ENCODE measurements around the gene OLFML2A.
A peak's percentile ranks its signal among the peaks of the same experiment; 100 is the strongest.

Gene OLFML2A

DNA sequence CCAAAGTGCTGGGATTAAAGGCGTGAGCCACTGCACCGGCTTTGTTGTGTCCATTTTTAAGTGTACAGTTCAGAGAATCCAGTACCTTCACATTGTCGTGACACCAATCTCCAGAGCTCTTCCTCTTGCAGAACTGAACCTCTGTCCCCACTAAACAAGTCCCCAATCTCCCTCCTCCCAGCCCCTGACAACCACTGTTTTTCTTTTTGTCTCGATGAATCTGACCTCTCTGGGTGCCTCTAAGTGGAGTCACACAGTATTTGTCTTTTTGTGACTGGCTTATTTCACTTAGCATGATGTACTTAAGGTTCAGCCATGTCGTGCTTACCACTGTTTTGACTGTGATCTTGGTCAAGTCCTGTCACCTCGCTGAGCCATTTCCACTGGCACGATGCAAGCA lies 77.9 kb downstream of the OLFML2A start:
- DNase-seq (ENCODE audit: low spot score), result no peak
- in situ Hi-C loops (cut with MboI; ENCODE audit: low pct_unique_long_range_greater_than_20kb, low sequenced_read_pairs, unreplicated experiment), result loop anchor here (5.0 kb wide), 1 partner anchor 83 kb away; the partner anchor contains the start of gene NR6A1
- TF ChIP-seq, protein P1, sequence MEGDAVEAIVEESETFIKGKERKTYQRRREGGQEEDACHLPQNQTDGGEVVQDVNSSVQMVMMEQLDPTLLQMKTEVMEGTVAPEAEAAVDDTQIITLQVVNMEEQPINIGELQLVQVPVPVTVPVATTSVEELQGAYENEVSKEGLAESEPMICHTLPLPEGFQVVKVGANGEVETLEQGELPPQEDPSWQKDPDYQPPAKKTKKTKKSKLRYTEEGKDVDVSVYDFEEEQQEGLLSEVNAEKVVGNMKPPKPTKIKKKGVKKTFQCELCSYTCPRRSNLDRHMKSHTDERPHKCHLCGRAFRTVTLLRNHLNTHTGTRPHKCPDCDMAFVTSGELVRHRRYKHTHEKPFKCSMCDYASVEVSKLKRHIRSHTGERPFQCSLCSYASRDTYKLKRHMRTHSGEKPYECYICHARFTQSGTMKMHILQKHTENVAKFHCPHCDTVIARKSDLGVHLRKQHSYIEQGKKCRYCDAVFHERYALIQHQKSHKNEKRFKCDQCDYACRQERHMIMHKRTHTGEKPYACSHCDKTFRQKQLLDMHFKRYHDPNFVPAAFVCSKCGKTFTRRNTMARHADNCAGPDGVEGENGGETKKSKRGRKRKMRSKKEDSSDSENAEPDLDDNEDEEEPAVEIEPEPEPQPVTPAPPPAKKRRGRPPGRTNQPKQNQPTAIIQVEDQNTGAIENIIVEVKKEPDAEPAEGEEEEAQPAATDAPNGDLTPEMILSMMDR (IDR thresholded peaks at IDR 0.05; ENCODE audit: extremely low read depth, insufficient read depth, missing control alignments), result no peak

DNA sequence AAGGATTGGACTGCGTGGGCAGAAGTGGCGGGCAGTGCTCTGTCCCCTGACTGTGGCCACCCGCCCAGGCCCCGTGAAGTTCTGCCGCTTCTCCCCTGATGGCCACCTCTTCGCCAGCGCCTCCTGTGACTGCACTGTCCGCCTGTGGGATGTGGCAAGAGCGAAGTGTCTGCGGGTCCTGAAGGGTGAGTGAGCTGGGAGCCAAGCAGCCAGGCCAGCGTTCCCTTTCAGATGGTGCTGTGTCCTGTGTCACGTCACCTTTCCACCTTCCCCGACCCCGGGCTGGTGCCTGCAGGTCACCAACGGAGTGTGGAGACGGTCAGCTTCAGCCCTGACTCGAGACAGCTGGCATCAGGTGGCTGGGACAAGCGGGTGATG lies 78.6 kb downstream of the OLFML2A start:
- DNase-seq (ENCODE audit: low spot score), result no peak
- in situ Hi-C loops (cut with MboI; ENCODE audit: low pct_unique_long_range_greater_than_20kb, low sequenced_read_pairs, unreplicated experiment), result no loop called here
- TF ChIP-seq, protein P1 (IDR thresholded peaks at IDR 0.05; ENCODE audit: extremely low read depth, insufficient read depth, missing control alignments), result no peak

DNA sequence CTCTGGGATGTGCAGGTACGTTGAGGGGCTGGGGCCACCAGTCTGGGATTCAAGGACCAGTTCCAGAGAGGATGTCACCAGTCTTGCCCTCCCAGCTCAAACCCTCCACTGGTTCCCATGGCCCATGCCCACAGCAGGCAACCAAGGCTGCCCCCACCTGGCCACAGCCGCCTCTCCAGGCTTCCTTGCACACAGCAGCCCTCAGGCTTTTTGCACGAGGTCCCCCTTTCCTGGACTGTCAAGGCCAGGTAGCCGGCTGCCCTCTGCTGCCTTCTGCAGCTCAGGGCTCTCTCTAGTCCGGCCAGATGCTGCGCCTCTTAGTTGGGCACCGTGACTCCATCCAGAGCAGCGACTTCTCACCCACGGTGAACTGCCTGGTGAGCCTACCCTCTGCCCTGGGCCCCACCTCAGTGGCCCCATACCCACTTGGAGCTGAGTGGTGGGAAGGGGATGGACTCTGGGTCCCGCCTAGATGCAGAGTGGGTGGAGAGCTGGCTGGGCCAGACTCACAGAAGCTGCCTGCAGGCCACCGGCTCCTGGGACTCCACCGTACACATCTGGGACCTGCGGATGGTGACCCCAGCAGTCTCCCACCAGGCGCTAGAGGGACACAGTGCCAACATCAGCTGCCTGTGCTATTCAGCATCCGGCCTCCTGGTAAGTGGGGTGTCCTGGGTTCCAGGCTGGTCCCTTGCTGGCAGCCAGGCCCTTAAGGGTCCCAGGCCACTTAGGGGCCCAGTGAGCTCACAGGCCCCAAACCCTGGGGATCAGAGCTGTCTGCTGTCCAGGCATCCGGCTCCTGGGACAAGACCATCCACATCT lies 79.2 kb downstream of the OLFML2A start:
- no peak for DNase-seq (ENCODE audit: low spot score)
- TF ChIP-seq, protein P1 (IDR thresholded peaks at IDR 0.05; ENCODE audit: extremely low read depth, insufficient read depth, missing control alignments), result peak; percentile 47
- in situ Hi-C loops (cut with MboI; ENCODE audit: low pct_unique_long_range_greater_than_20kb, low sequenced_read_pairs, unreplicated experiment), result no loop called here

DNA sequence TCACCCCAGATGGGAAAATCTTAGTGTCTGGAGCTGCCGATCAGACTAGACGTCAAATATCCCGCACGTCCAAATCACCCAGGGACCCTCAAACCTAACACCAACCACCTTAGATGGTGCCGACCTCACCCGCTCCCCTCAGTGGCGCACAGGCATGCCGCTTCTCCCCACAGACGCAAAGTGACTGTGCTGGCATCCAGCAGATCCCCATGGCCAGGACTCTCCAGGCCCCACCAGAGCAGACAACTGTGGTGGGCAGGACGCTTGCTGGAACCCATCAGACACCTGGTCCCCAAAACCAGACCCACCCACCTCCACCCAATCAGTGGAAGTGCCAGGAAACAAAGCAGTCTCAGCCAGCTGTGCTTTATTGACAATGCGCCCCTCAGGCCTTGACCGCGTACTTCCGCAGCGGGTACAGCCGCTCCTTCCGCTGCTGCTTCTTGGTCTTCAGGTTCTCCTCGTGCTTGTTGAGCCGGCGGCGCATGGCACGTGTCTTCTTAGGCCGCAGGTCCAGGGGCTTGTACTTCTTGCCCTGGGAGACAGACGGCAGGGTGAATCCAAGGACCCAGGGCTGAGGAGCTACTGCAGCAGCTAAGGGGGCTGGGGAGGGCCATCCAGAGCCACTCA lies 80.7 kb downstream of the OLFML2A start:
- TF ChIP-seq, protein P1 (IDR thresholded peaks at IDR 0.05; ENCODE audit: extremely low read depth, insufficient read depth, missing control alignments), result no peak
- in situ Hi-C loops (cut with MboI; ENCODE audit: low pct_unique_long_range_greater_than_20kb, low sequenced_read_pairs, unreplicated experiment), result no loop called here
- no peak for DNase-seq (ENCODE audit: low spot score)

DNA sequence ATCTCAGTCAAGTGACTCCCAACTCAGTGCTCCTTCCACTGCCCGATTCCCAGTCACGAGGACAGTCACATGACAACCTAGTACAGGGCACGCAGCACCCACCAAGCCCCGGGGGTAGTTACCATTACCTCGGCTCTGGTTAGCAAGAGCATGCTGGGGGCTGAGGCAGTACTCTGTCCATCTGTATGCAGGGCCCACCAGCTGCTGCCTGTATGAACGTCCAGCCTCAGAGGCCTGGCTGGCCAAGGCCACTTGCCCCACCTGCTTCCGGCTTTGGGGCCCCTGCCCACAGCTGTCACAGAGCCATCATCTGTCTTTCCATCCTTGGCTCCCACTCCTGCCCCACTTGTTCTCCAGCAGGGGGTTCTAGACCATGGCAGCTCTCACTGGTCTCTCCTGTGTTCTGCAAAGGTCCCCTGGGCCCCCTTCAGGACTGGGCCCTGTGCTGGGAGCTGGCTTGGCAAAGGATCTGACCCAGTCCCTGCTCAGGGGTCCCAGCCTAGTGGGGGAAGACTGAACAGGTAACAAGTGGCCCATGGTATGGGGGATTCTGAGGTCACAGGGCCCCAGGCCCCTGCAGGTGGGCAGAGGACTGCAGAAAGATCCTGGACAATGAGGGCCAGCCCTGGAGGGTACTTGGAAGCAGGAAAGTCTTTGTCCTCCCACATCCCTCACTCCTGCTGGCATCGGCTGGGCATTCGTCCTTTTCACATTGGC lies 81.6 kb downstream of the OLFML2A start:
- TF ChIP-seq, protein P1 (IDR thresholded peaks at IDR 0.05; ENCODE audit: extremely low read depth, insufficient read depth, missing control alignments), result no peak
- in situ Hi-C loops (cut with MboI; ENCODE audit: low pct_unique_long_range_greater_than_20kb, low sequenced_read_pairs, unreplicated experiment), result no loop called here
- DNase-seq (ENCODE audit: low spot score), result no peak

DNA sequence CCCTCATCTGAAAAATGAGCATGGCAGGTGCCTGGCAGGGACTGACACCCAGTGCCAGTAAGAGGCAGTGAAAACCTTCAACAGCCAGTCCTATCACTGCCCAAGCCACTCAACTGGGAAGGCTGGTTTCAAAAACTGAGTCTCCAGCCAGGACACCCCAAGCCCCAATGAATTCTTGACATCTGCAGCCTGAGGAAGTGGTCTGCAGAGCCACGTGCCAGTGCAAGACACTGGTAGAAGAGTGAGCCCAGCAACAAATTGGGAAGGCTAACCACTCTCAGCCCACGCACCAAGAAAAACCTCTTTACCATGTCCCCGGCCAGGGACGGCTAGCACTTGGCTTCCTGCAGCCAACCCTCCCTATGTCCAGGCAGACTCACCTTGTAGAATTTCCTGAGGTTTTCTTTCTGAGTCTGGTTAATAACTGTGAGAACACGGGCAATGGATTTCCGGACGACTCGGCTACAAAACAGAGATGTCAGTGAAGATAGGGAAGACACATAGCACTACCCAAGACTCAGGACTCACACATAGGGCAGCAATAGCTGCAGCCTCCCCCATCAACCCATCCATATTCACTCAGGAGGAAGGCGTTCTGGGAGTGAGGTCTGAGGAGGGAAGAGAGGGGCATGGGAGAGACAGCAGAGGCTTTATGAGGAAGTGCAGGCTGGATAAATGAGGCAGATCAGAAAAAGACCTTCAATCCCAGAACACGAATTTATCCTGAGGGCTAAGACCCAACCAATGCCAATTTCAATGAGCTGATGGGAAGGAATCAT lies 83.1 kb downstream of the OLFML2A start:
- in situ Hi-C loops (cut with MboI; ENCODE audit: low pct_unique_long_range_greater_than_20kb, low sequenced_read_pairs, unreplicated experiment), result no loop called here
- no peak for DNase-seq (ENCODE audit: low spot score)
- TF ChIP-seq, protein P1 (IDR thresholded peaks at IDR 0.05; ENCODE audit: extremely low read depth, insufficient read depth, missing control alignments), result no peak

All from GM13977 (cell line).